HUES64 (cell line): ENCODE measurements around the gene JAG1.

Source experiments
- H3K27ac ChIP-seq: 2 replicates; pipeline ENCODE4 v1.7.0; 2013; ENCODE audit warnings: low read depth, low read length, inconsistent platforms
- H3K27me3 ChIP-seq: 2 replicates; pipeline ENCODE4 v1.6.1; 2013; ENCODE audit warnings: mild to moderate bottlenecking, low read length; ENCODE audit not compliant: insufficient read depth
- H3K36me3 ChIP-seq: 2 replicates; pipeline ENCODE4 v1.6.1; 2013; ENCODE audit warnings: mild to moderate bottlenecking, low read length; ENCODE audit not compliant: insufficient read depth
- H3K4me1 ChIP-seq: 2 replicates; pipeline ENCODE4 v1.6.1; 2013; ENCODE audit warnings: mild to moderate bottlenecking, low read length, moderate library complexity; ENCODE audit not compliant: insufficient read depth
- H3K4me3 ChIP-seq: 2 replicates; pipeline ENCODE4 v1.5.1; 2013; ENCODE audit warnings: mild to moderate bottlenecking, low read length, moderate library complexity
- H3K9ac ChIP-seq: 2 replicates; pipeline ENCODE4 v1.6.1; 2013; ENCODE audit warnings: mild to moderate bottlenecking, low read depth, low read length
- H3K9me3 ChIP-seq: 2 replicates; pipeline ENCODE4 v1.6.1; 2013; ENCODE audit warnings: low read depth, low read length; ENCODE audit not compliant: insufficient read depth
- WGBS: fragments of 150-250, 120-280 bp; methylation state at CpG from one replicate; pipeline ENCODE4 v1.1.7; 2013; ENCODE audit warnings: missing lambda C conversion rate; 5-methylcytosine and 5-hydroxymethylcytosine counted together

The JAG1 gene

DNA sequence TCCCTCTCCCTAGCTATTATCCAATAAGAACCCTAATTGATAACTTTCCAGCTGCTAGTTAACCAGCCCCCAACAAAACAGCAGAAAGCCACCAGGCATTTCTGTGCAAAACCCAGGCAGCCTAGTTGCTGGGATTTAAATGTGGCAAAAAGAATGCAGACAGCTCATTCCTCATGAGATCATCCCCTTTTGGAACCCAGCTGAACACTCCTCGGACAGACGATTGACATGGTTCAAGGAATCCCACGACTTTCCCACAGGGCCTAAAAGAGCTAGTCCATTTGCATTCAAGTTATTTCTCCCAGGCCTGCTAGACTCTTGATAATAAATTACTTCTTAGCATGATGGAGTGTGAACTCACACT, 24.0 kb downstream of the JAG1 start:
- H3K27ac ChIP-seq = peak overlapping the region; percentile 7; the same call in 1 of the 2 replicates
- H3K36me3 ChIP-seq = peaks cover 96% of the 10 kb centered on the region
- no peaks in the 10 kb centered on the region for H3K9me3 ChIP-seq
- 45% methylated on average over 3 of the region's 3 CpGs for WGBS
- no peaks in the 10 kb centered on the region for H3K27me3 ChIP-seq
- no peak overlapping the region for H3K4me3 ChIP-seq
- peaks cover 48% of the 10 kb centered on the region for H3K4me1 ChIP-seq
- H3K9ac ChIP-seq = no peak overlapping the region

DNA sequence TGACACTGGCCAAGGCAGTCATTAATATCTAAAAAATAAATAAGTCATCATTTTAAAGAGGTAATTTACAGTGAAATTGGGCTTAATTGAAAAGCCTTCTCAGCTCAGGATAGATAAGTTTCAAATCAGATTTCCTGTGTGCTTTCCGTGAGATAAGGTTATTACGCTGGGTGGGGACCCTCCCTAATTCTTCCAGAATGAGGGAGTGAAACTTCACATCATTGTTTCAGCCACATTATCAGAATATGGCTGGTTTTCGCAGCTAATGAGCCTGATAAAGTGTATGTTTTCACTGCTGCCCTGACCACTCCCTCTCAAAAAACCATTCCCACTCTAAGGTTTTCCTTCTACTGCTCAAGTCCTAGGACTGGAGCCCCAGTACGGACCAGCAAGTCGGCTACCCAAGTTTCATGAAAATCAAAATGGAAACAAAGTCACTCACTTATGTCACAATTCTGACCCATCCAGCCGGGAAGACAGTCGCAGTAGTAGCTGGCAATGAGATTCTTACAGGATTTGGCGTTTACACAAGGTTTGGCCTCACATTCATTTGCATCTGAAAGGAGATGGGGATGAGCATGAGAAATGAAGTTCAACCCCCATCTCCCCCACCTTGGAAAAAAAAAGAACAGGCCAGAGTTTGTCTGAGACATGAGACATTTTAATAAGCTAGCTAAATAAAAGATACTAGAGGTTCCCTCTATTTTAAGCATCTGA, 24.6 kb downstream of the JAG1 start:
- H3K9me3 ChIP-seq = no peaks in the 10 kb centered on the region
- H3K9ac ChIP-seq = no peak overlapping the region
- 54% methylated on average over 8 of the region's 8 CpGs for WGBS
- H3K27me3 ChIP-seq = no peaks in the 10 kb centered on the region
- H3K4me1 ChIP-seq = peaks cover 43% of the 10 kb centered on the region
- H3K27ac ChIP-seq = peak overlapping the region; percentile 32; the same call in 1 of the 2 replicates
- H3K4me3 ChIP-seq = no peak overlapping the region
- H3K36me3 ChIP-seq = peaks cover 98% of the 10 kb centered on the region

- Histone ChIP-seq H3K9me3 (no peaks in the 10 kb centered on the region), H3K27ac (no peak overlapping the region), H3K4me1 (peaks cover 37% of the 10 kb centered on the region), H3K4me3 (no peak overlapping the region), H3K27me3 (no peaks in the 10 kb centered on the region), H3K9ac (no peak overlapping the region), H3K36me3 (peaks cover 98% of the 10 kb centered on the region)
- 91% methylated on average over 8 of the region's 8 CpGs for WGBS
Observed at GRCh38 chr20:10648651-10649050, 25.1 kb downstream of the JAG1 start.

GRCh38 chr20:10647909-10648308, 25.9 kb downstream of the JAG1 start:
- no peaks in the 10 kb centered on the region for H3K27me3 ChIP-seq
- no peaks in the 10 kb centered on the region for H3K9me3 ChIP-seq
- peaks cover 31% of the 10 kb centered on the region for H3K4me1 ChIP-seq
- H3K27ac ChIP-seq = no peak overlapping the region
- peaks cover 99% of the 10 kb centered on the region for H3K36me3 ChIP-seq
- no peak overlapping the region for H3K9ac ChIP-seq
- H3K4me3 ChIP-seq = no peak overlapping the region
- WGBS = 93% methylated on average over 11 of the region's 11 CpGs

GRCh38 chr20:10647471-10647870, 26.3 kb downstream of the JAG1 start:
- 87% methylated on average over 9 of the region's 9 CpGs for WGBS
- Histone ChIP-seq H3K27me3 (no peaks in the 10 kb centered on the region), H3K9ac (no peak overlapping the region), H3K9me3 (no peaks in the 10 kb centered on the region), H3K27ac (no peak overlapping the region), H3K4me1 (peaks cover 27% of the 10 kb centered on the region), H3K4me3 (no peak overlapping the region), H3K36me3 (peaks cover 99% of the 10 kb centered on the region)

DNA sequence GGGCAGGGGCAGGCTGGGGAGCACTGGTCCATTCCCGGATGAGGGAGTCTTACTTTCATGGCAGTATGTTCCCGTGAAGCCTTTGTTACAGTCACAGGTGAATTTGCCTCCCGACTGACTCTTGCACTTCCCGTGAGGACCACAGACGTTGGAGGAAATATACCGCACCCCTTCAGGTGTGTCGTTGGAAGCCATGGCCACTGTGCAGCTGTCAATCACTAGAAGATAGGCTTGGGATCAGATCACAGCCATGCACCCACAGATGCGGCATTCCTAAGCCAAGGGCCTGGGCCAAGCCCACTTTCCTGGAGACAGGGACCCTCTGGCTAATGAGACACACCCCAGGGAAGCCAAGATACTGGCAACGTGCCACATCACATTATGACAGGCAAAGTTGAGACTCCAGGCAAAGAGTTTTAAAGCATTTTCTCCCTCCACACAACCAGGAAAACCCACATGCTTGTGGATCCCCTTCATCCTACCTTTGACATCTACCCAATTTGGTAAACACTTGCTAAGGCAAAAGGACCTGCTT, 26.8 kb downstream of the JAG1 start:
- Histone ChIP-seq H3K4me3 (no peak overlapping the region), H3K27ac (no peak overlapping the region), H3K4me1 (peaks cover 26% of the 10 kb centered on the region), H3K27me3 (no peaks in the 10 kb centered on the region), H3K36me3 (peaks cover 100% of the 10 kb centered on the region), H3K9me3 (no peaks in the 10 kb centered on the region), H3K9ac (no peak overlapping the region)
- WGBS = 93% methylated on average over 9 of the region's 9 CpGs

DNA sequence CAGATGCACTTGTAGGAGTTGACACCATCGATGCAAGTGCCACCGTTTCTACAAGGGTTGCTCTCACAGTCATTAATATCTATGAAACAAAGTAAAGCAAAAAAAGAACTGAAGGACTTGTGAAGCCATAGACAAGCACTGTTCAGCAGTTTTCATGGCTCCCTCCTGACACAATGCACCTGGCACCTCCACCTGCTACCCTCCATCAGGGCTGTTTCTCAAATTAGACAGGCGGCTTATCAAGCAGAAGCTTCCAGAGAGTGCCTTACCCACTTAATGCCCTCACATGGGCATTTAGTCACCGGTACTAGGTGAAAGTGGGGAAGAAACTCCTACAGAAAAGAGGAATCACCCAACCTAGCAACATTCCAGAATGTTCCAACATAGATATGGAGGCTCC, 27.8 kb downstream of the JAG1 start:
- peaks cover 26% of the 10 kb centered on the region for H3K4me1 ChIP-seq
- WGBS = 95% methylated on average over 4 of the region's 4 CpGs
- no peaks in the 10 kb centered on the region for H3K9me3 ChIP-seq
- peaks cover 100% of the 10 kb centered on the region for H3K36me3 ChIP-seq
- H3K9ac ChIP-seq = no peak overlapping the region
- H3K4me3 ChIP-seq = no peak overlapping the region
- no peaks in the 10 kb centered on the region for H3K27me3 ChIP-seq
- no peak overlapping the region for H3K27ac ChIP-seq

GRCh38 chr20:10645205-10645570, 28.6 kb downstream of the JAG1 start:
- no peaks in the 10 kb centered on the region for H3K9me3 ChIP-seq
- H3K27me3 ChIP-seq = no peaks in the 10 kb centered on the region
- H3K4me3 ChIP-seq = no peak overlapping the region
- 95% methylated on average over 10 of the region's 10 CpGs for WGBS
- H3K9ac ChIP-seq = no peak overlapping the region
- no peak overlapping the region for H3K27ac ChIP-seq
- peaks cover 28% of the 10 kb centered on the region for H3K4me1 ChIP-seq
- peaks cover 100% of the 10 kb centered on the region for H3K36me3 ChIP-seq

- H3K9ac ChIP-seq = no peak overlapping the region
- no peaks in the 10 kb centered on the region for H3K9me3 ChIP-seq
- 92% methylated on average over 14 of the region's 14 CpGs for WGBS
- H3K27ac ChIP-seq = no peak overlapping the region
- peaks cover 27% of the 10 kb centered on the region for H3K4me1 ChIP-seq
- no peak overlapping the region for H3K4me3 ChIP-seq
- no peaks in the 10 kb centered on the region for H3K27me3 ChIP-seq
- peaks cover 100% of the 10 kb centered on the region for H3K36me3 ChIP-seq
Observed at GRCh38 chr20:10644458-10645204, 29.2 kb downstream of the JAG1 start.

DNA sequence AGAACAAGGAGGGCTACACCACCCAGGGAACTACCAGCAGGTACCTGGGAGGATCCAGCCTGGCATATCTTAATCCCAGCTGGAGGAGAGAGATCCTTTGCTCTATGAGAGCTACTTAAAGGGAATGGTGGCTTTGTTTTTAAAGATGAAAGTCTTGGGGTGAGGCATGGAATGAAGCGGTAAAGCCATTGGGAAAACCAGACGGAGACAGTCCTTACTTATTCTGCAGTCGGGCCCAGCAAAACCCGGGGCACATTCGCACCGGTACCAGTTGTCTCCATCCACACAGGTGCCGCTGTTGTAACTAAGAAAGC, 30.3 kb downstream of the JAG1 start:
- Histone ChIP-seq H3K9me3 (no peaks in the 10 kb centered on the region), H3K4me3 (no peak overlapping the region), H3K27me3 (no peaks in the 10 kb centered on the region), H3K9ac (no peak overlapping the region), H3K4me1 (peaks cover 27% of the 10 kb centered on the region), H3K36me3 (peaks cover 100% of the 10 kb centered on the region), H3K27ac (no peak overlapping the region)
- WGBS = 97% methylated on average over 7 of the region's 7 CpGs

GRCh38 chr20:10642856-10643559, 30.8 kb downstream of the JAG1 start:
- 95% methylated on average over 4 of the region's 4 CpGs for WGBS
- no peaks in the 10 kb centered on the region for H3K9me3 ChIP-seq
- H3K4me3 ChIP-seq = no peak overlapping the region
- H3K27me3 ChIP-seq = no peaks in the 10 kb centered on the region
- no peak overlapping the region for H3K27ac ChIP-seq
- peaks cover 100% of the 10 kb centered on the region for H3K36me3 ChIP-seq
- no peak overlapping the region for H3K9ac ChIP-seq
- peaks cover 27% of the 10 kb centered on the region for H3K4me1 ChIP-seq
